ENCODE measurements around the gene CDCA3. TPM values are rescaled to one million over a fixed set of nuclear protein-coding genes. Genes with fewer than 3 reads are reported as not detected.

CDCA3 gene
- total RNA-seq, 2 experiments from 2014 or later = 151 to 222 TPM

GRCh38 chr12:6828781-6829535 lies 22.1 kb downstream of the CDCA3 start:
- peak overlapping the region; percentile 79 for H3K4me2 ChIP-seq (ENCODE audit: low read length)
- H3K36me3 ChIP-seq (ENCODE audit: insufficient read depth, low read length) = no peaks in the 10 kb centered on the region
- TF ChIP-seq EZH2phosphoT487 (IDR thresholded peaks at IDR 0.05; ENCODE audit: borderline replicate concordance, low read depth, low read length) = peak; percentile 76; the same call in 1 of the 2 replicates
- TF ChIP-seq CTCF (conservative IDR thresholded peaks at IDR 0.05; ENCODE audit: low read length) = no peak
- intact Hi-C loops (cut with micrococcal nuclease; ENCODE audit: unreplicated experiment) = loop anchor here (5.0 kb wide), 2 partner anchors 47 to 272 kb away; partner anchors contain the start of gene IFFO1
- H3K9me2 ChIP-seq (ENCODE audit: insufficient read depth, low read length) = no peaks in the 10 kb centered on the region
- no peaks in the 10 kb centered on the region for H4K20me1 ChIP-seq (ENCODE audit: insufficient read depth, low read length)
- DNase-seq (ENCODE audit: low spot score) = peak; percentile 57
- peak overlapping the region; percentile 78; the same call in 1 of the 2 replicates for H2AFZ ChIP-seq (ENCODE audit: low read length)
- no TSS peak for BruUV-seq (replicated peaks)
- H3K4me3 ChIP-seq (ENCODE audit: low read depth, low read length, poor library complexity, severe bottlenecking) = peak overlapping the region; percentile 69
- POLR2A ChIA-PET = interaction anchor here (0.6 to 1.2 kb wide), 4 partner anchors 10 to 133 kb away, joined by 3 to 5 read pairs (median 4); partner anchors contain the start of genes CDCA3 and MLF2
- no peak overlapping the region for H3K27ac ChIP-seq (ENCODE audit: low read depth, low read length, poor library complexity, severe bottlenecking)
- H3K79me2 ChIP-seq (ENCODE audit: insufficient read depth, low read depth, low read length) = no peaks in the 10 kb centered on the region
- CTCF ChIA-PET (ENCODE audit: unreplicated experiment) = interaction anchor here (0.5 to 0.8 kb wide), 3 partner anchors 10 to 185 kb away, joined by 3 to 8 read pairs (median 3); no protein-coding TSS in a partner anchor
- H3K9me3 ChIP-seq (ENCODE audit: low read length) = no peaks in the 10 kb centered on the region
- peaks cover 26% of the 10 kb centered on the region for H3K4me1 ChIP-seq (ENCODE audit: insufficient read depth, low read length, poor library complexity, severe bottlenecking)

DNA sequence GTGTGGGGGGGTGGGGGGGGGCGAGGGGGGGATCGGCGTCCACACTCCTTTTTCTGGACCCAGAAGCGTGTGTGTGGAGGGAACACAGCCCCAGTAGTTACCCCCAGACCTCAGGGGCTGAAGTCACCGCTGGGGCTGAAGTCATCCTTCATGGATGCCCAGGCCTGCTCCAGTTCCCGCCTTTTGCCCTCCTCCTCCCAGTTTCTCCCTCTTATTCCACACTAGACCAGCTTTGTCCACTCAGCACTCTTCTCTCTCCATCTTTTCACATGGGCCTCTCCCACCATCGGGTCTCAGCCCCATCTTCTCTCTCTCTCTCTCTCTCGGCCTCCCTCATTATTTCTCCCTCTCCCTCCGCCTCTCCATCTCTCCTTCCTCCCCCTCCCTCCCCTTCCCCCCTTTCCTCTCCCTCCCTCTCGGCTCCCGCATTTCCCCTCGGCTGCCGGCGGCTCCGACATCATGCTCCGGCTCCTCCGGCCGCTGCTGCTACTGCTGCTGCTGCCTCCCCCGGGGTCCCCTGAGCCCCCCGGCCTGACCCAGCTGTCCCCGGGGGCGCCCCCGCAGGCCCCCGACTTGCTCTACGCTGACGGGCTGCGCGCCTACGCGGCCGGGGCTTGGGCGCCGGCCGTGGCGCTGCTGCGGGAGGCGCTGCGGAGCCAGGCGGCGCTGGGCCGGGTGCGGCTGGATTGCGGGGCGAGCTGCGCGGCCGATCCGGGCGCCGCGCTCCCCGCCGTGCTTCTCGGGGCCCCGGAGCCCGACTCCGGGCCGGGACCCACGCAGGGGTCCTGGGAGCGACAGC lies 22.9 kb downstream of the CDCA3 start, which contains the start of gene P3H3:
Gene P3H3 (plus strand): TSS at position 426 of the 799 bp plus-strand sequence. CDS start 34 bp downstream, at position 460.
- no peak within 1 kb of the TSS for H3K27ac ChIP-seq (ENCODE audit: low read depth, low read length, poor library complexity, severe bottlenecking)
- H3K4me3 ChIP-seq (ENCODE audit: low read depth, low read length, poor library complexity, severe bottlenecking) = peak within 1 kb of the TSS; percentile 69
- no peaks in the 10 kb centered on the region for H3K79me2 ChIP-seq (ENCODE audit: insufficient read depth, low read depth, low read length)
- H3K4me2 ChIP-seq (ENCODE audit: low read length) = peak within 1 kb of the TSS; percentile 79
- no peaks in the 10 kb centered on the region for H3K9me2 ChIP-seq (ENCODE audit: insufficient read depth, low read length)
- no peaks in the 10 kb centered on the region for H4K20me1 ChIP-seq (ENCODE audit: insufficient read depth, low read length)
- intact Hi-C loops (cut with micrococcal nuclease; ENCODE audit: unreplicated experiment) = loop anchor here (5.0 kb wide), 2 partner anchors 46 to 271 kb away; partner anchors contain the start of gene IFFO1
- POLR2A ChIA-PET = interaction anchor here (1.1 kb wide), 1 partner anchor 75 kb away, joined by 5 read pairs; the partner anchor contains the start of gene MLF2
- CTCF ChIA-PET (ENCODE audit: unreplicated experiment) = no interaction called here
- H3K36me3 ChIP-seq (ENCODE audit: insufficient read depth, low read length) = no peaks in the 10 kb centered on the region
- H2AFZ ChIP-seq (ENCODE audit: low read length) = peak within 1 kb of the TSS; percentile 78; the same call in 1 of the 2 replicates
- BruUV-seq (replicated peaks) = no TSS peak
- peak; percentile 21 for DNase-seq (ENCODE audit: low spot score)
- H3K9me3 ChIP-seq (ENCODE audit: low read length) = no peaks in the 10 kb centered on the region
- H3K4me1 ChIP-seq (ENCODE audit: insufficient read depth, low read length, poor library complexity, severe bottlenecking) = peaks cover 26% of the 10 kb centered on the region
- TF ChIP-seq EZH2phosphoT487 (IDR thresholded peaks at IDR 0.05; ENCODE audit: borderline replicate concordance, low read depth, low read length) = 0 out of 2 replicates have a peak, but pooled peaks have one; percentile 49
- 0 out of 2 replicates have a peak, but pooled peaks have one; percentile 19 for TF ChIP-seq CTCF (conservative IDR thresholded peaks at IDR 0.05; ENCODE audit: low read length)

Measured in OCI-LY7 (cell line).